ENCODE measurements around the gene EXD2. TPM values are rescaled to one million over a fixed set of nuclear protein-coding genes. Genes with fewer than 3 reads are reported as not detected.

EXD2 gene
- total RNA-seq, 1 experiment from 2014 or later: 9.5 TPM

DNA sequence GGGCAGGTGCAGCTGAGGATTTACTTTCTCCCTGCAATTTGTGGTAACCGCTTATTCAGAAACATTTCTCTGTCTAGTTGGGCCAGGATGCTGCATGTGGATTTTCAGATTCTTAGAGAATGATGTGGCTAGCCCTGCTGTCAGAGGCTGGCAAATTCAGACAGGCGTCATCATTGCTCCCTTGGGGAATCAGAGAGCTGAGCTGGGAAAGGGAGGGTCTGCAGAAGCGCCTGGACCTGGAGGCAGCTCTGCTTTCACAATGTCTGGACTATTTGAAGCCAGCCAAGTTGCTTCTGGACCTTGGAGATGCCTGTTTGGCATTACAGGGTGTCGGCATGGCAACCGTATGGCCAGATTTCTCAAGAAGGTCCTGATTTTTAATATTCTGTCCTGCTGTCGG is 72.1 kb downstream of the EXD2 start:
- TF ChIP-seq, protein P1, sequence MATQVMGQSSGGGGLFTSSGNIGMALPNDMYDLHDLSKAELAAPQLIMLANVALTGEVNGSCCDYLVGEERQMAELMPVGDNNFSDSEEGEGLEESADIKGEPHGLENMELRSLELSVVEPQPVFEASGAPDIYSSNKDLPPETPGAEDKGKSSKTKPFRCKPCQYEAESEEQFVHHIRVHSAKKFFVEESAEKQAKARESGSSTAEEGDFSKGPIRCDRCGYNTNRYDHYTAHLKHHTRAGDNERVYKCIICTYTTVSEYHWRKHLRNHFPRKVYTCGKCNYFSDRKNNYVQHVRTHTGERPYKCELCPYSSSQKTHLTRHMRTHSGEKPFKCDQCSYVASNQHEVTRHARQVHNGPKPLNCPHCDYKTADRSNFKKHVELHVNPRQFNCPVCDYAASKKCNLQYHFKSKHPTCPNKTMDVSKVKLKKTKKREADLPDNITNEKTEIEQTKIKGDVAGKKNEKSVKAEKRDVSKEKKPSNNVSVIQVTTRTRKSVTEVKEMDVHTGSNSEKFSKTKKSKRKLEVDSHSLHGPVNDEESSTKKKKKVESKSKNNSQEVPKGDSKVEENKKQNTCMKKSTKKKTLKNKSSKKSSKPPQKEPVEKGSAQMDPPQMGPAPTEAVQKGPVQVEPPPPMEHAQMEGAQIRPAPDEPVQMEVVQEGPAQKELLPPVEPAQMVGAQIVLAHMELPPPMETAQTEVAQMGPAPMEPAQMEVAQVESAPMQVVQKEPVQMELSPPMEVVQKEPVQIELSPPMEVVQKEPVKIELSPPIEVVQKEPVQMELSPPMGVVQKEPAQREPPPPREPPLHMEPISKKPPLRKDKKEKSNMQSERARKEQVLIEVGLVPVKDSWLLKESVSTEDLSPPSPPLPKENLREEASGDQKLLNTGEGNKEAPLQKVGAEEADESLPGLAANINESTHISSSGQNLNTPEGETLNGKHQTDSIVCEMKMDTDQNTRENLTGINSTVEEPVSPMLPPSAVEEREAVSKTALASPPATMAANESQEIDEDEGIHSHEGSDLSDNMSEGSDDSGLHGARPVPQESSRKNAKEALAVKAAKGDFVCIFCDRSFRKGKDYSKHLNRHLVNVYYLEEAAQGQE (IDR thresholded peaks at IDR 0.05; ENCODE audit: insufficient read depth in 1 of 2, low read depth in 2 of 2, low read length in 1 of 2): no peak
- TF ChIP-seq POLR2AphosphoS5 (IDR thresholded peaks at IDR 0.05; ENCODE audit: low read depth, low read length): no peak
- no peak for TF ChIP-seq TCF7L2 (IDR thresholded peaks at IDR 0.05; ENCODE audit: low read depth, low read length)
- no peak for TF ChIP-seq CTCF (IDR thresholded peaks at IDR 0.05)
- no peak for TF ChIP-seq SIN3A (IDR thresholded peaks at IDR 0.05; ENCODE audit: borderline replicate concordance, insufficient read depth, low read depth, low read length)
- no peaks in the 10 kb centered on the region for H3K9me3 ChIP-seq (ENCODE audit: control insufficient read depth, insufficient read depth, low read depth, low read length)
- ATAC-seq (no peak), DNase-seq (ENCODE audit: low read depth, low spot score) (no peak)
- no TSS peak for BruUV-seq (replicated peaks)
- in situ Hi-C loops (cut with HindIII; ENCODE audit: low pct_unique_long_range_greater_than_20kb, low sequenced_read_pairs) (no loop called here), intact Hi-C loops (cut with micrococcal nuclease; ENCODE audit: unreplicated experiment) (loop anchor here (10.0 kb wide), 1 partner anchor 81 kb away; no protein-coding TSS in a partner anchor)
- no peak overlapping the region for H3K27ac ChIP-seq (ENCODE audit: low read length)
- ChIA-PET CTCF (no interaction called here), POLR2A (no interaction called here)
- H3K4me3 ChIP-seq (ENCODE audit: low read depth in 2 of 2, low read length in 2 of 2): no peak overlapping the region
- peaks cover 6% of the 10 kb centered on the region; the same call in 1 of the 2 replicates for H3K27me3 ChIP-seq (ENCODE audit: control insufficient read depth, insufficient read depth, low read length)
- H3K36me3 ChIP-seq (ENCODE audit: control insufficient read depth, insufficient read depth, low read length): no peaks in the 10 kb centered on the region
- no peaks in the 10 kb centered on the region for H3K4me1 ChIP-seq (ENCODE audit: control insufficient read depth, insufficient read depth, low read length)

GRCh38 chr14:69263771-69264170 is 72.5 kb downstream of the EXD2 start:
- H3K4me3 ChIP-seq (ENCODE audit: low read depth in 2 of 2, low read length in 2 of 2): no peak overlapping the region
- no peak for DNase-seq (ENCODE audit: low read depth, low spot score)
- peaks cover 6% of the 10 kb centered on the region; the same call in 1 of the 2 replicates for H3K27me3 ChIP-seq (ENCODE audit: control insufficient read depth, insufficient read depth, low read length)
- in situ Hi-C loops (cut with HindIII; ENCODE audit: low pct_unique_long_range_greater_than_20kb, low sequenced_read_pairs): no loop called here
- no TSS peak for BruUV-seq (replicated peaks)
- ATAC-seq: no peak
- TF ChIP-seq, protein P1 (IDR thresholded peaks at IDR 0.05; ENCODE audit: insufficient read depth in 1 of 2, low read depth in 2 of 2, low read length in 1 of 2): no peak
- TF ChIP-seq SIN3A (IDR thresholded peaks at IDR 0.05; ENCODE audit: borderline replicate concordance, insufficient read depth, low read depth, low read length) (no peak), POLR2AphosphoS5 (IDR thresholded peaks at IDR 0.05; ENCODE audit: low read depth, low read length) (no peak), CTCF (IDR thresholded peaks at IDR 0.05) (no peak), TCF7L2 (IDR thresholded peaks at IDR 0.05; ENCODE audit: low read depth, low read length) (no peak)
- no peaks in the 10 kb centered on the region for H3K36me3 ChIP-seq (ENCODE audit: control insufficient read depth, insufficient read depth, low read length)
- intact Hi-C loops (cut with micrococcal nuclease; ENCODE audit: unreplicated experiment): loop anchor here (10.0 kb wide), 1 partner anchor 81 kb away; no protein-coding TSS in a partner anchor
- ChIA-PET CTCF (no interaction called here), POLR2A (no interaction called here)
- no peak overlapping the region for H3K27ac ChIP-seq (ENCODE audit: low read length)
- no peaks in the 10 kb centered on the region for H3K9me3 ChIP-seq (ENCODE audit: control insufficient read depth, insufficient read depth, low read depth, low read length)
- H3K4me1 ChIP-seq (ENCODE audit: control insufficient read depth, insufficient read depth, low read length): no peaks in the 10 kb centered on the region

Measured in Panc1 (cell line).